Panc1 (cell line): ENCODE results near the gene HSPB9. TPM values are rescaled to one million over a fixed set of nuclear protein-coding genes. Genes with fewer than 3 reads are reported as not detected.
A peak's percentile ranks its signal among the peaks of the same experiment; 100 is the strongest.

Experiments used
- ATAC-seq: fragments of 200-7000 bp; cut with Tn5 transposase; 2 replicates; pipeline ENCODE4 v1.9.1; 2020; ENCODE audit warnings: mild to moderate bottlenecking, moderate library complexity
- BruUV-seq: library from RNA; stranded (reverse); fragments of 400-500 nt; replicated peaks from 2 replicates; lab custom pipeline; 2021; lab: Mats Ljungman, UMichigan
- CTCF ChIA-PET: fragments of 300-600 bp; sonication (Branson Sonifier 250); formaldehyde crosslinking; loops from one replicate; lab custom pipeline; 2022; ENCODE audit warnings: antibody characterized with exemption; lab: Charles Lee
- POLR2A ChIA-PET: fragments of 300-600 bp; sonication (Branson Sonifier 250); formaldehyde crosslinking; loops from one replicate; lab custom pipeline; 2022; ENCODE audit warnings: antibody characterized with exemption; lab: Charles Lee
- DNase-seq: peaks from one replicate; pipeline ENCODE4 v3.0.0-alpha.2; 2010; ENCODE audit warnings: low read depth, low spot score
- H3K27ac ChIP-seq: 2 replicates; pipeline ENCODE4 v1.5.1; 2011; ENCODE audit warnings: mild to moderate bottlenecking, low read length, inconsistent platforms
- H3K27me3 ChIP-seq: fragments of 200-500 bp; sonication (Bioruptor generic); 2 replicates; pipeline ENCODE4 v1.6.0; 2014; ENCODE audit warnings: low read length, inconsistent platforms; ENCODE audit not compliant: control insufficient read depth, insufficient read depth
- H3K36me3 ChIP-seq: fragments of 200-500 bp; sonication (Bioruptor generic); 2 replicates; pipeline ENCODE4 v1.5.1; 2014; ENCODE audit warnings: inconsistent platforms, mild to moderate bottlenecking, low read length, moderate library complexity; ENCODE audit not compliant: control insufficient read depth, insufficient read depth
- H3K4me1 ChIP-seq: 2 replicates; pipeline ENCODE4 v1.5.1; 2011; ENCODE audit warnings: inconsistent platforms, mild to moderate bottlenecking, low read length, moderate library complexity; ENCODE audit not compliant: control insufficient read depth, insufficient read depth
- H3K4me3 ChIP-seq, 2 experiments: 2 replicates each; pipeline ENCODE4 v1.5.1; 2011 to 2012; ENCODE audit warnings: low read depth in 2 of 2, low read length in 2 of 2, mild to moderate bottlenecking in 2 of 2, inconsistent platforms in 1 of 2, moderate library complexity in 1 of 2
- H3K9me3 ChIP-seq: fragments of 200-500 bp; sonication (Bioruptor generic); 2 replicates; pipeline ENCODE4 v1.5.1; 2014; ENCODE audit warnings: low read depth, mild to moderate bottlenecking, inconsistent platforms, low read length, moderate library complexity; ENCODE audit not compliant: control insufficient read depth, insufficient read depth
- CTCF ChIP-seq: fragments of 450-650 bp; IDR thresholded peaks from 2 replicates; pipeline ENCODE4 v1.5.1; 2017; ENCODE audit warnings: mild to moderate bottlenecking
- POLR2AphosphoS5 ChIP-seq: IDR thresholded peaks from 2 replicates; pipeline ENCODE4 v1.6.1; 2012; ENCODE audit warnings: mild to moderate bottlenecking, low read depth, low read length, moderate library complexity
- REST ChIP-seq, 2 experiments: IDR thresholded peaks; 2 replicates each; pipeline ENCODE4 v1.6.1; 2011 to 2012; ENCODE audit warnings: low read depth in 2 of 2, control low read depth in 1 of 2, low read length in 1 of 2, mild to moderate bottlenecking in 1 of 2, moderate library complexity in 1 of 2; ENCODE audit not compliant: insufficient read depth in 1 of 2
- SIN3A ChIP-seq: IDR thresholded peaks from 2 replicates; pipeline ENCODE4 v1.6.1; 2012; ENCODE audit warnings: low read depth, mild to moderate bottlenecking, low read length, moderate library complexity, borderline replicate concordance; ENCODE audit not compliant: insufficient read depth
- TCF7L2 ChIP-seq: IDR thresholded peaks from 2 replicates; pipeline ENCODE4 v1.6.1; 2011; ENCODE audit warnings: mild to moderate bottlenecking, low read depth, low read length, inconsistent platforms
- in situ Hi-C: cut with HindIII; loops from 2 replicates; pipeline ENCODE4 v1.10.0; 2016; ENCODE audit warnings: low sequenced_read_pairs, low pct_unique_long_range_greater_than_20kb
- intact Hi-C: fragments of 100-400 bp; cut with micrococcal nuclease; formaldehyde crosslinking; loops from one replicate; pipeline ENCODE4 v1.10.0; 2022; ENCODE audit not compliant: unreplicated experiment
- total RNA-seq: library from RNA; stranded (reverse); gene quantifications from one replicate; pipeline ENCODE4 v1.2.1, GENCODE V29; 2021; ENCODE audit not compliant: unreplicated experiment

The HSPB9 gene
- total RNA-seq, 1 experiment from 2014 or later: not detected

GRCh38 chr17:42114118-42114517, 8.5 kb upstream of the HSPB9 start:
- in situ Hi-C loops: no loop called here
- TF ChIP-seq CTCF (no peak), SIN3A (no peak), TCF7L2 (no peak), POLR2AphosphoS5 (no peak), REST (IDR thresholded peaks at IDR 0.05; ENCODE audit: insufficient read depth in 1 of 2, low read depth in 2 of 2, low read length in 1 of 2) (no peak)

GRCh38 chr17:42116705-42117396, 5.8 kb upstream of the HSPB9 start:
- DNase-seq: no peak
- intact Hi-C loops (no loop called here), in situ Hi-C loops (no loop called here)
- no peak overlapping the region for H3K27ac ChIP-seq
- ATAC-seq: 0 out of 2 replicates have a peak, but pooled peaks have one; percentile 19
- no peaks in the 10 kb centered on the region for H3K36me3 ChIP-seq
- BruUV-seq: no TSS peak
- peaks cover 16% of the 10 kb centered on the region for H3K4me1 ChIP-seq
- H3K4me3 ChIP-seq: no peak overlapping the region
- H3K27me3 ChIP-seq: no peaks in the 10 kb centered on the region
- POLR2A ChIA-PET: no interaction called here
- CTCF ChIA-PET: no interaction called here
- TF ChIP-seq SIN3A (no peak), CTCF (peak; percentile 76)
- no peaks in the 10 kb centered on the region for H3K9me3 ChIP-seq

More at GRCh38 chr17:42114118-42114517, 8.5 kb upstream of the HSPB9 start:
- no peak overlapping the region for H3K27ac ChIP-seq
- H3K4me1 ChIP-seq: peaks cover 9% of the 10 kb centered on the region
- BruUV-seq: no TSS peak
- DNase-seq (no peak), ATAC-seq (no peak)
- ChIA-PET CTCF (no interaction called here), POLR2A (no interaction called here)
- H3K9me3 ChIP-seq: no peaks in the 10 kb centered on the region
- H3K4me3 ChIP-seq: no peak overlapping the region
- intact Hi-C loops: loop anchor here (5.0 kb wide), 1 partner anchor 152 kb away; no protein-coding TSS in a partner anchor
- H3K36me3 ChIP-seq: no peaks in the 10 kb centered on the region
- no peaks in the 10 kb centered on the region for H3K27me3 ChIP-seq
